Brain pericyte (primary cell): ENCODE results near the gene APAF1.

Source experiments
- DNase-seq: peaks from one replicate; pipeline ENCODE4 v3.0.0-alpha.2; 2012; ENCODE audit warnings: low read depth, low spot score

Gene APAF1

GRCh38 chr12:98656289-98657101 lies 11.4 kb downstream of the APAF1 start:
- DNase-seq, result no peak

DNA sequence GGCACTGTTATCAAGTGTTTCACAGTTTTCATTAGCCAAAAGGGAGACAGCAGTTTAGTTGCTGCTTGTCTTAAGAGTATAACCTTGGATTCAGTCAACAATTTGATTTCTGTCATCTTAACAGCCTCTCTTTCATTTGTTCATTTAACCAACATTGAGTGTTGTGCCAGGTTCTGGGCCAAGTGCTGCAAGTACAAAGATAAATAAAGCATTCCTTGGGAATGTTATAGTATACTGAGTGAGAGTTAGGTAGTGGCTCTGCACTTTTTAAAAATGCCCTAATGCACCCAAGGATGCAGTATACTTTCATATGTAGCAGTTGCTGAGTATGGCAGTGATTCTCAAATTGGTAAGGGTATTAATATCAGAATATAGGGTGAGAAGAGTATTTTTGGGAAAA lies 15.4 kb downstream of the APAF1 start:
- no peak for DNase-seq

- no peak for DNase-seq
These were observed 24.7 kb downstream of the APAF1 start for GRCh38 chr12:98669751-98670150.

- DNase-seq, result no peak
These were observed 26.4 kb downstream of the APAF1 start for GRCh38 chr12:98671459-98671858.

- DNase-seq, result no peak
These were observed 29.8 kb downstream of the APAF1 start for GRCh38 chr12:98674841-98675240.

DNA sequence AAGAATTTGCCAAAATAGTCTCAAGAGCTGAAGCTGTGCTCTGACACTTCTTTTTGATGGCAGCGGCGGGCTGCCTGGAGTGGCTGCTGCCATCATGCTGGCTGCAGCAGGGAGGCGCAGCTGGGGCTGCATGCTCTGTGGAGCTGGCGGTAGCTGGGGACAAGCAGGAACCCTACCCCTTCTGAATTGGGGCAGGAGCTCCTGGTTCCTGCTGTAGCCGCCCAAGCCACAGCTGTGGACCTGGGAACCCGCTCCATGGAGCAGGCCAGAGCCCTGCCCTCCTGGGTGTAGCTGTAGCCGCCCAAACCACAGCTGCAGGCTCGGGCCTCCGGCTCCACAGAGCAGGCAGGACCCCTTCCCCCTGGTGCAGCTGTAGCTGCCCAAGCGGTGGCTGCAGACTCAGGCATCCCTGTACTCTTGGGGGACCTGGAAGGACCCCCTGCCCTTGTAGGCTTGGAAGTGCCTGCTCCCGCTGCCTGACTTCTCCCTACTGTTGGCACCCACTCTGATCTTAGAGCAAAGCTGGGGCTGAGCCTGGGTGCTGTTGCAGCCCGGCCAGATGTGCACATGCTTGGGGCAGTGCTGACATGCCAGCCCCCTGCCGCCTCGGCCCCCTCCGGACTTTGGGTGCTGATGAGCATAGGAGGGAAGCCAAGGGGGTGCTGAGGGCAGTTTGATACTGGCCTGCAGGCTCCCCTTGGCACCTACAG lies 33.3 kb downstream of the APAF1 start:
- DNase-seq, result no peak

- DNase-seq, result no peak
These were observed 34.0 kb downstream of the APAF1 start for GRCh38 chr12:98678946-98679610.

GRCh38 chr12:98679611-98680005 lies 34.5 kb downstream of the APAF1 start:
- no peak for DNase-seq

DNA sequence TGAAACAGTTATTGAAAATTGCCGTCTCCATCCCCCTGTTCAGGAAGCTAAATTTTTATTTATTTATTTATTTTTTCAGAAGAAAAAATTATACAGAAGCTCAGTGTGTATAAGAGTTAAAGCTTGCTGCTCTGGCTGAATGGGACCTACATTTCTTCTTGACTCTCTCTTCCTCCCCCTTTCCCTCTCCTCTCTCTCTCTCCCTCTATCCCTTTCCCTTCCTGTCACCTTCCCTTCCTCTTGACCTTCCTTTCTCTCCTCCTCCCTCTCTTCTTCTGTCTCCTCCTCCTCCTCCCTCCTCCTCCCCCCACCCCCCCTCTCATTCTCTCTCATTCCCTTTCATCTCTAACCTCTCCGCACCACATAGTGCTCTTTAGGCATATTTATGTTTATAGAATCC lies 39.1 kb downstream of the APAF1 start:
- DNase-seq, result no peak

- no peak for DNase-seq
These were observed 41.5 kb downstream of the APAF1 start for GRCh38 chr12:98686603-98687002.

DNA sequence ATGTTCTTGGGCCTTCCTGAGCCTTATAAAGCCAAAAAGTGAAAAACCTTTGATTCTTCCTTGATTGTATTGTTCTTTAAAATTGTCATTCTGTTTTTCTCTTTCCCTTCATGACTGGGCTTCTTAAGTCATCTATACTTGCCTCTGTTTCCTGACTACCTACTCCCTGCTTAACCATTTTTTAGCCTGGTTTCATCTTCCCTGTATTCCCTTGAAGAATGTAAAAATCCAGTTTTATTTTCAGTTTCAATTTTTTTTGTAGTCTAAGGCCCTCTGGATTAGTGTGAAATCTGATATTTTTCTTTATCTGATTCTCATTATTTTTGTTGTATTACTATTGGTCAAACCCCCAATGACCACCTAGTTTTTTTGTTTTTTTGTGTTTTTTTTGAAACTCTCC lies 46.3 kb downstream of the APAF1 start:
- DNase-seq, result no peak

DNA sequence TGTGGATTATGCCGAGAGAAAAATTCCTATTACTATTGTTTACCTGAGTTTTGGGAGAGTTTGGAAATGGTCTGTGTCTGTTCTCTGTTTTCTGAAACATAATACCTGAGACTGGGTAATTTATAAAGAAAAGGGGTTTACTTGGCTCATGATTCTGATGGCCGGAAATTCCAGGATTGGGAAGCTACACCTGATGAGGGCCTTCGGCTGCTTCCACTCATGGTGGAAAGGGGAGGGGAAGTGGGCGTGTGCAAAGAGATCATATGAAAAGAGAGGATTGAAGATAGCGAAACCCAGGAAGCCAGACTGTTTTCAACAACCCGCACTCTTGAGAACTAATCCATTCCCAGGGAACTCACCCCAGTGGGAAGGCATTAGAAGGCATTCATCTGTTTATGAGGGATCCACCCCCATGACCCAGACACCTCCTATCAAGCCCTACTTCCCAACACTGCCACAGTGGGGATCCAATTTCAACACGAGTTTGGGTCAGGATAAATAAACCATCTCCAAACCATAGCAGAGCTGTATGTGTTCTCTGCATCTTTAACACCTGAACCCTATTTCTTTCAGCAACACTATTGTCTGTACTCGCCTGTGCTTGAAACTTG lies 51.1 kb downstream of the APAF1 start:
- DNase-seq, result peak; percentile 2

DNA sequence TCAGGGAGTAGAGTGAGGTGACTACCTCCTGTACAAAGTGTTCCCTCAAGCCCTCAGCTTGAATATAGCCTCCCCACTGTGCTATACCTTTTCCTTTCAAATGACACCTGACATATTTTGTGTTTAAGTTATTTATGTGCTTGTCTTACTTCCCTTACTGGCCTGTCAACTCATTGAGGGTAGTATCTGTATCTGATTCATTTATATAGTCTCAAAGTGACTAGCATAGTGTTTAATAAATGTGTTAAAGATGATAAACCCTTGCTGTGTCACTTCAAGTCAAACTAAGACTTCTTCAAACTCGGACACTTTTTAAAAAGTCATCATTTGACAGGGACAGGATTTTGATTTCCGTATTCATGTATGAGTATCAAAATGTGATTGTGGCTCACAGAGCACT lies 52.1 kb downstream of the APAF1 start:
- DNase-seq, result no peak

GRCh38 chr12:98698603-98699463 lies 53.7 kb downstream of the APAF1 start:
- peak; percentile 6 for DNase-seq

GRCh38 chr12:98699586-98699985 lies 54.5 kb downstream of the APAF1 start:
- no peak for DNase-seq

GRCh38 chr12:98701166-98701565 lies 56.1 kb downstream of the APAF1 start:
- no peak for DNase-seq

- DNase-seq, result no peak
These were observed 63.9 kb downstream of the APAF1 start for GRCh38 chr12:98709022-98709421.

GRCh38 chr12:98714426-98714825 lies 69.3 kb downstream of the APAF1 start:
- DNase-seq, result no peak

DNA sequence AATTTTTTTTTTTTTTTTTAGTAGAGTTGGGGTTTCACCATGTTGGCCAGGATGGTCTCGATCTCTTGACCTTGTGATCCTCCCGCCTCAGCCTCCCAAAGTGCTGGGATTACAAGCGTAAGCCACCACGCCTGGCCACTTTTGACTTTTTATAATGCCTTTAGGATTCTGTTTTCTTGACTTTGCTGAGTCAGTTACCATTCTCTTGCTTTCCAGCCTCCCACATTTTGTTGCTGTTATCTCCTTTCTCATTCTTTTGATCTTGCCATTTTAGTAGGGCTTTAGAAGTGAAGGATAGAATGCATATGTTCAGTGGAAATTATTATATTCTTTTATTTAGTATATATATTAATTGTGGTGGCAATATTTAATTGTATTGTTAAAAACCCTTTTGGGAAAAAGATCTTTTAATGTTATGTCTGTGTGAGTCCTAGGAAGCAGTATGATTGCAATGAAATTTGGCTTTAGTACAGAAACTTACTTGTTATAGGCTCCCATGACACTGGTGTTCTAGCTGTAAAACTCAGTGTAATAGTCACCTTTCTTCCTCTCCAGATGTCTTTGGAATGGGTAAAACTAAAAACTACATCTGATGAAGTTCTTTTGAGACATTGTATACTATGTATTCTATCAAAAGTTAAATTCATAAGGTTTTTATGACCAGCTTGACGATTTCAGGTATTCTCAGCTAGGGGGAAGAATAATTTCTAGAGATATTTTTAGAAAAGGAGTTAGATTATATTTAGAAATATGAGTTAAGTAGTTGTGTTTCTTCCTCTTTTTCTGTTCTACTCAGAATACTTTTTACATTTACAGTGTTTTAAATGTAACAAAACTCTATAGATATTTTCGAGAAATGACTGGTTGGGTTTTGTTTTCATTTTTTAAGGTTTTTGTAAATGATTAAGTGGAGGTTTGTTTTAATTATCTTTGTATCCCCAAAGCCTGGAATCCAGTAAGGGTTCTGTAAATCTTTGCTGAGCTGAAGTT lies 74.7 kb downstream of the APAF1 start:
- DNase-seq, result no peak

GRCh38 chr12:98721204-98721702 lies 76.2 kb downstream of the APAF1 start:
- DNase-seq, result no peak
